Panc1 (cell line): ENCODE data around the gene FAM53B. TPM values are rescaled to one million over a fixed set of nuclear protein-coding genes. Genes with fewer than 3 reads are reported as not detected.

ENCODE experiments used
- ATAC-seq: fragments of 200-7000 bp; cut with Tn5 transposase; 2 replicates; pipeline ENCODE4 v1.9.1; 2020; ENCODE audit warnings: mild to moderate bottlenecking, moderate library complexity
- BruUV-seq: library from RNA; stranded (reverse); fragments of 400-500 nt; replicated peaks from 2 replicates; lab custom pipeline; 2021; lab: Mats Ljungman, UMichigan
- CTCF ChIA-PET: fragments of 300-600 bp; sonication (Branson Sonifier 250); formaldehyde crosslinking; loops from one replicate; lab custom pipeline; 2022; ENCODE audit warnings: antibody characterized with exemption; lab: Charles Lee
- POLR2A ChIA-PET: fragments of 300-600 bp; sonication (Branson Sonifier 250); formaldehyde crosslinking; loops from one replicate; lab custom pipeline; 2022; ENCODE audit warnings: antibody characterized with exemption; lab: Charles Lee
- DNase-seq: peaks from one replicate; pipeline ENCODE4 v3.0.0-alpha.2; 2010; ENCODE audit warnings: low read depth, low spot score
- H3K27ac ChIP-seq: 2 replicates; pipeline ENCODE4 v1.5.1; 2011; ENCODE audit warnings: mild to moderate bottlenecking, low read length, inconsistent platforms
- H3K27me3 ChIP-seq: fragments of 200-500 bp; sonication (Bioruptor generic); 2 replicates; pipeline ENCODE4 v1.6.0; 2014; ENCODE audit warnings: low read length, inconsistent platforms; ENCODE audit not compliant: control insufficient read depth, insufficient read depth
- H3K36me3 ChIP-seq: fragments of 200-500 bp; sonication (Bioruptor generic); 2 replicates; pipeline ENCODE4 v1.5.1; 2014; ENCODE audit warnings: inconsistent platforms, mild to moderate bottlenecking, low read length, moderate library complexity; ENCODE audit not compliant: control insufficient read depth, insufficient read depth
- H3K4me1 ChIP-seq: 2 replicates; pipeline ENCODE4 v1.5.1; 2011; ENCODE audit warnings: inconsistent platforms, mild to moderate bottlenecking, low read length, moderate library complexity; ENCODE audit not compliant: control insufficient read depth, insufficient read depth
- H3K4me3 ChIP-seq, 2 experiments: 2 replicates each; pipeline ENCODE4 v1.5.1; 2011 to 2012; ENCODE audit warnings: low read depth in 2 of 2, low read length in 2 of 2, mild to moderate bottlenecking in 2 of 2, inconsistent platforms in 1 of 2, moderate library complexity in 1 of 2
- H3K9me3 ChIP-seq: fragments of 200-500 bp; sonication (Bioruptor generic); 2 replicates; pipeline ENCODE4 v1.5.1; 2014; ENCODE audit warnings: low read depth, mild to moderate bottlenecking, inconsistent platforms, low read length, moderate library complexity; ENCODE audit not compliant: control insufficient read depth, insufficient read depth
- POLR2AphosphoS5 ChIP-seq: IDR thresholded peaks from 2 replicates; pipeline ENCODE4 v1.6.1; 2012; ENCODE audit warnings: mild to moderate bottlenecking, low read depth, low read length, moderate library complexity
- SIN3A ChIP-seq: IDR thresholded peaks from 2 replicates; pipeline ENCODE4 v1.6.1; 2012; ENCODE audit warnings: low read depth, mild to moderate bottlenecking, low read length, moderate library complexity, borderline replicate concordance; ENCODE audit not compliant: insufficient read depth
- TCF7L2 ChIP-seq: IDR thresholded peaks from 2 replicates; pipeline ENCODE4 v1.6.1; 2011; ENCODE audit warnings: mild to moderate bottlenecking, low read depth, low read length, inconsistent platforms
- in situ Hi-C: cut with HindIII; loops from 2 replicates; pipeline ENCODE4 v1.10.0; 2016; ENCODE audit warnings: low sequenced_read_pairs, low pct_unique_long_range_greater_than_20kb
- intact Hi-C: fragments of 100-400 bp; cut with micrococcal nuclease; formaldehyde crosslinking; loops from one replicate; pipeline ENCODE4 v1.10.0; 2022; ENCODE audit not compliant: unreplicated experiment
- total RNA-seq: library from RNA; stranded (reverse); gene quantifications from one replicate; pipeline ENCODE4 v1.2.1, GENCODE V29; 2021; ENCODE audit not compliant: unreplicated experiment
- TF ChIP-seq, protein P1 (sequence below), 2 experiments: IDR thresholded peaks; 2 replicates each; pipeline ENCODE4 v1.6.1; 2011 to 2012; ENCODE audit warnings: low read depth in 2 of 2, control low read depth in 1 of 2, low read length in 1 of 2, mild to moderate bottlenecking in 1 of 2, moderate library complexity in 1 of 2; ENCODE audit not compliant: insufficient read depth in 1 of 2
- TF ChIP-seq, protein P2 (sequence below): fragments of 450-650 bp; IDR thresholded peaks from 2 replicates; pipeline ENCODE4 v1.5.1; 2017; ENCODE audit warnings: mild to moderate bottlenecking

Gene FAM53B
- total RNA-seq, 1 experiment from 2014 or later: 42.5 TPM

DNA sequence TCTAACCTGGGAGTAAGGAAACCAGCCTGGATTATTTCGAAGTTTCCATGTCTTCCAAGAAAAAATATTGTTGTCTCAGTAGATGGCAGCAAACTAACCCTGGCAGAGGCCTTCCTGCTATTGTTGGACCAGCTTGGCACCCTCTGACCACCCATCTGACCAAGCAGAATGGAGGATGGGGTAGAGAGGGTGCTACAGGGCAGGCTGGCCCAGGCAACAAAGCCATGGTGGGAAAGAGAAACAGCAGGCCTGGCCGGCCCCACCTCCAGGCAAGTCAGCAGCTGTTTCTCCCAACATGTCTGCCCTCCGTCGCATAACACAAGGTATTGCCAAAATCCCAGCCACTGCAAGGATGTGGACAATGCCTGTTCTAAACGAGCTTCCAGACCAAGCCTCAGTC lies 95.0 kb downstream of the FAM53B start:
- no peaks in the 10 kb centered on the region for H3K27me3 ChIP-seq
- no peaks in the 10 kb centered on the region for H3K36me3 ChIP-seq
- peaks cover 12% of the 10 kb centered on the region for H3K4me1 ChIP-seq
- intact Hi-C loops: no loop called here
- BruUV-seq: no TSS peak
- DNase-seq: no peak
- CTCF ChIA-PET: interaction anchor here (0.6 to 1.0 kb wide), 2 partner anchors 48 to 92 kb away, joined by 3 to 4 read pairs; no protein-coding TSS in a partner anchor
- POLR2A ChIA-PET: interaction anchor here (0.5 kb wide), 1 partner anchor 141 kb away, joined by 3 read pairs; no protein-coding TSS in a partner anchor
- no peak overlapping the region for H3K27ac ChIP-seq
- in situ Hi-C loops: no loop called here
- H3K4me3 ChIP-seq: no peak overlapping the region
- no peak for ATAC-seq
- no peaks in the 10 kb centered on the region for H3K9me3 ChIP-seq
- TF ChIP-seq, protein P1, sequence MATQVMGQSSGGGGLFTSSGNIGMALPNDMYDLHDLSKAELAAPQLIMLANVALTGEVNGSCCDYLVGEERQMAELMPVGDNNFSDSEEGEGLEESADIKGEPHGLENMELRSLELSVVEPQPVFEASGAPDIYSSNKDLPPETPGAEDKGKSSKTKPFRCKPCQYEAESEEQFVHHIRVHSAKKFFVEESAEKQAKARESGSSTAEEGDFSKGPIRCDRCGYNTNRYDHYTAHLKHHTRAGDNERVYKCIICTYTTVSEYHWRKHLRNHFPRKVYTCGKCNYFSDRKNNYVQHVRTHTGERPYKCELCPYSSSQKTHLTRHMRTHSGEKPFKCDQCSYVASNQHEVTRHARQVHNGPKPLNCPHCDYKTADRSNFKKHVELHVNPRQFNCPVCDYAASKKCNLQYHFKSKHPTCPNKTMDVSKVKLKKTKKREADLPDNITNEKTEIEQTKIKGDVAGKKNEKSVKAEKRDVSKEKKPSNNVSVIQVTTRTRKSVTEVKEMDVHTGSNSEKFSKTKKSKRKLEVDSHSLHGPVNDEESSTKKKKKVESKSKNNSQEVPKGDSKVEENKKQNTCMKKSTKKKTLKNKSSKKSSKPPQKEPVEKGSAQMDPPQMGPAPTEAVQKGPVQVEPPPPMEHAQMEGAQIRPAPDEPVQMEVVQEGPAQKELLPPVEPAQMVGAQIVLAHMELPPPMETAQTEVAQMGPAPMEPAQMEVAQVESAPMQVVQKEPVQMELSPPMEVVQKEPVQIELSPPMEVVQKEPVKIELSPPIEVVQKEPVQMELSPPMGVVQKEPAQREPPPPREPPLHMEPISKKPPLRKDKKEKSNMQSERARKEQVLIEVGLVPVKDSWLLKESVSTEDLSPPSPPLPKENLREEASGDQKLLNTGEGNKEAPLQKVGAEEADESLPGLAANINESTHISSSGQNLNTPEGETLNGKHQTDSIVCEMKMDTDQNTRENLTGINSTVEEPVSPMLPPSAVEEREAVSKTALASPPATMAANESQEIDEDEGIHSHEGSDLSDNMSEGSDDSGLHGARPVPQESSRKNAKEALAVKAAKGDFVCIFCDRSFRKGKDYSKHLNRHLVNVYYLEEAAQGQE (IDR thresholded peaks at IDR 0.05; ENCODE audit: insufficient read depth in 1 of 2, low read depth in 2 of 2, low read length in 1 of 2): no peak
- no peak for TF ChIP-seq SIN3A

DNA sequence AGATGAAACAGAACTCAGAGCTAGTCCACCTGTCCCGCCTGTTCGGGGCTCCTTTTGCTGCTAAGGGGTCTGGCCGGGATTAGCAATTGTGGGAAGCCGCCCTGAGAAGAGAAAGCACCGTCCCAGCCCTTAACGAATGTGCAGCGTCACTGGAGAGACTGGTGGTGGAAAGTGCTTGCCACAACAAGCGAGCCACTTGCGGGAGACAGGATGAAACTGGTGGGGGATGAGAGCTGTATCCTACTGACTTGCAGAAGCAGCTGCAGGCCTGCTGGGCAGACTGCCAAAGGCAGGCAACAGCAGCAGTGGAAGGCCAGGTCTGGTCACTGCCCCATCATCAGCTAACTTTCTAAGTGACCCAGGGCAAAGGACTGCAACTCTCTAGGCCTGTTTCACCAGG lies 95.4 kb downstream of the FAM53B start:
- ChIA-PET POLR2A (interaction anchor here (0.5 kb wide), 1 partner anchor 140 kb away, joined by 3 read pairs; no protein-coding TSS in a partner anchor), CTCF (interaction anchor here (1.0 kb wide), 1 partner anchor 93 kb away, joined by 3 read pairs; no protein-coding TSS in a partner anchor)
- DNase-seq (no peak), ATAC-seq (no peak)
- Histone ChIP-seq H3K36me3 (no peaks in the 10 kb centered on the region), H3K4me1 (peaks cover 12% of the 10 kb centered on the region), H3K27me3 (no peaks in the 10 kb centered on the region), H3K27ac (no peak overlapping the region), H3K4me3 (no peak overlapping the region), H3K9me3 (no peaks in the 10 kb centered on the region)
- no TSS peak for BruUV-seq
- in situ Hi-C loops (no loop called here), intact Hi-C loops (no loop called here)
- no peak for TF ChIP-seq SIN3A
- no peak for TF ChIP-seq TCF7L2

DNA sequence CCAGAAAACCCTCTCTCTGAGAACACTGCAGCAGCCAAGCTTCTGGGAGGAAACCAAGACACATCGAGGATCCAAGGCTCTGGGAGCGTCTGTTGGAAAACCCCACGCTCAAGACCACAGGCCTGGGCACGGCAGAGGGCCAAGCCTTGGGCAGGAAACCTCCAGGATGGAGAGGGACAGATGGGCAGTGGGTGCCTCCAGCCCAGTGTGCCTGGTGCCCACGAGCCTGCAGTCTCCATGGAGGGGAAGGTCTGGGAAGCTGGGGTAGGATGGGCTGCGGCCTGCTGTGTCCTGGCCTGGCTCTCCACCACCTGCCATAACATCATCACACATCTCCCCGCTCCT lies 96.1 kb downstream of the FAM53B start:
- Histone ChIP-seq H3K36me3 (no peaks in the 10 kb centered on the region), H3K9me3 (no peaks in the 10 kb centered on the region), H3K27me3 (no peaks in the 10 kb centered on the region), H3K4me3 (no peak overlapping the region), H3K27ac (no peak overlapping the region), H3K4me1 (peaks cover 12% of the 10 kb centered on the region)
- CTCF ChIA-PET: no interaction called here
- TF ChIP-seq TCF7L2 (no peak), POLR2AphosphoS5 (no peak), SIN3A (no peak)
- TF ChIP-seq, protein P2, sequence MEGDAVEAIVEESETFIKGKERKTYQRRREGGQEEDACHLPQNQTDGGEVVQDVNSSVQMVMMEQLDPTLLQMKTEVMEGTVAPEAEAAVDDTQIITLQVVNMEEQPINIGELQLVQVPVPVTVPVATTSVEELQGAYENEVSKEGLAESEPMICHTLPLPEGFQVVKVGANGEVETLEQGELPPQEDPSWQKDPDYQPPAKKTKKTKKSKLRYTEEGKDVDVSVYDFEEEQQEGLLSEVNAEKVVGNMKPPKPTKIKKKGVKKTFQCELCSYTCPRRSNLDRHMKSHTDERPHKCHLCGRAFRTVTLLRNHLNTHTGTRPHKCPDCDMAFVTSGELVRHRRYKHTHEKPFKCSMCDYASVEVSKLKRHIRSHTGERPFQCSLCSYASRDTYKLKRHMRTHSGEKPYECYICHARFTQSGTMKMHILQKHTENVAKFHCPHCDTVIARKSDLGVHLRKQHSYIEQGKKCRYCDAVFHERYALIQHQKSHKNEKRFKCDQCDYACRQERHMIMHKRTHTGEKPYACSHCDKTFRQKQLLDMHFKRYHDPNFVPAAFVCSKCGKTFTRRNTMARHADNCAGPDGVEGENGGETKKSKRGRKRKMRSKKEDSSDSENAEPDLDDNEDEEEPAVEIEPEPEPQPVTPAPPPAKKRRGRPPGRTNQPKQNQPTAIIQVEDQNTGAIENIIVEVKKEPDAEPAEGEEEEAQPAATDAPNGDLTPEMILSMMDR: no peak
- TF ChIP-seq, protein P1 (IDR thresholded peaks at IDR 0.05; ENCODE audit: insufficient read depth in 1 of 2, low read depth in 2 of 2, low read length in 1 of 2): no peak
- BruUV-seq: no TSS peak
- no peak for ATAC-seq
- POLR2A ChIA-PET: no interaction called here
- intact Hi-C loops: no loop called here
- in situ Hi-C loops: no loop called here
- DNase-seq: no peak
